Measurements from ENCODE around the gene LRRC15.

Gene LRRC15

DNA sequence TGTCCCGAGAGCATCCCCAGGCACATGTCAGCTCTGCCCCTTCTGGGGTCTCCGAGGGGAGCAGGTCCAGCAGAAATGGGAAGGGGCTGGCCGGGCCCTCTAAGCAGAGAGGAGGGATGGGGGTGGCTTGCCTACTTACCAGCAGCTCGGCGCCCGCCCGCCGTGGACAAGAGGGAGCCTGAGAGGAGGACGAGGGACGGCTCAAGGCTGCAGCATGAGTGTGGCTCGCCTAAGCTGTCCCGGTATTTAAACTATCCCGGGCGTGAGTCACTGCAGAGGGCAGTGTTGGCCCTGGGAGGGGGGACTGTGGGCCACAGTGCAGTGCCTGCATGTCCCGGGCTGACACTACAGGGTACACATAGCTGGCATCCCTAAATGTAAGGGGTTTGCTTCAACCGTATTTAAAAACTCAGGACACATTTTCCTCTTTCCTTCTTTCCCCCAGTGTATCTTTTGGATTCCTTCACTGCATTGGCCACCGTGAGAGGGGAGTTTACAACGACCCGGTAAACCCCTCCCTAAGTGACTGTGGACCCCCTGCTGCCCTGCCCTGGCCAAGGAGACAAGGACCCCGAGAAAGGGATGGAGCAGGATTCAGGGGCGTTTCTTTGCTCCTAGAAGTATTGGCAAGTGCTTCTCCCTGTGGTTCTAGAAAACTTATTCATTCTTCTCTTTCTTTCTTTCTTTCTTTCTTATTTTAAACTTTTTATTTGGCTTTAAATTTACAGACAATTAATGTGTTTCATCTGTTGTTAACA is at the start of gene LRRC15:
Gene LRRC15, minus strand, starts transcription at position 222 of the 758 bp plus-strand sequence. CDS start 8,700 bp downstream, outside the sequence.
- no peak for DNase-seq

DNA sequence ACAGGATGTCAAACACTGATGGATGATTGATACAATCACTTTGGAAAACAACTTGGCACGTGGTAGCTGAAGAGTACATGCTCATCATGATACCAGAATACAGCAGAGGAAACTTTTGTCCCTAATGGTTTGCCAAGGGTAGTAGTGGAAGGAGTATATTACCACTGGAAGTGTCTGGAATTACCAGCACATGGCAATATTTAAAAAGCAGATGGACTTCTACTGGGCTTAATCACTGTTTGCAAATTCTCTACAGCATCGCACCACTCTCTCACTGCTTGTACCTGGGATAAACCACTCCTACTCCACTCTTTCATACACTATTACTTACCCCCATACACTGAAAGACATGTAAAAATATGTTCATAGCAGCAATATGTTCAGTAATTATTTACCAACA is 49.1 kb upstream of the LRRC15 start:
- DNase-seq: no peak

DNA sequence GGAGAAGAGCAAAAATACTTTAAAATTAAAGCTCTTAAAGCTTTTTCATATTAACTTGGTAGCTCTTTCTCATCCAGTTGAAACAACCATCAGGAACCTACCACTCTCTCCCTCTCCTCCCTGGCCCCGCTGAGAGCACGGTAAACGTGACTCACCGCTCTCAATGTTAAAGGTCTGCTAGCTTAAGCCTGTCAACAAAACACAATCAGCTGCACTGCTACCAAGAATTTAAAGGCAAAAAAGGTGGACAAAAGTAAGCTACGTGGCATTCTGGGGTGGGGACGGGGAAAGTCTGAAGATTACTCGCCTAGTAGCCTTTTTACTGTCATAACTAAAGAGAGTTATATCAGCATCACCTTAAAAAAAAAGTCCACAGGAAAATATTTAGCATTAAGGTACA is 37.9 kb upstream of the LRRC15 start:
- DNase-seq: no peak

DNA sequence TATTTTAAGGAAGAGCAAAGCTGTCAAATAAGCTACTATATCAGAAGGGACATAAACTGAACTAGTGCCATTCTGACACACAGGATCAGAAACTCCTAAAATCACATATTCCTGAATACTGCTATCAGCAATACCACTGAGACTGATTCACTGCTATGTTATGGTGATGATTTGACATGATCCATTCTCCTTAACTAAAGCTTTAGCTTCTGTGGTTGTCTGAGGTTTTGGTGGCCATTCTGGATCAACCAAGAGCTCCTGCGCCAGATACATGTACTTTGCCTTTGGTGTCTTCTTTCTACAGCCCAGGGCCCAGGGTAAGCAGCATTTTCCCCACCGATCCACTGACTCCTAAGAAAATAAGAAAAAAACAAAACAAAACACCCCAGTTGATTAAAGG is 36.2 kb upstream of the LRRC15 start:
- no peak for DNase-seq

DNA sequence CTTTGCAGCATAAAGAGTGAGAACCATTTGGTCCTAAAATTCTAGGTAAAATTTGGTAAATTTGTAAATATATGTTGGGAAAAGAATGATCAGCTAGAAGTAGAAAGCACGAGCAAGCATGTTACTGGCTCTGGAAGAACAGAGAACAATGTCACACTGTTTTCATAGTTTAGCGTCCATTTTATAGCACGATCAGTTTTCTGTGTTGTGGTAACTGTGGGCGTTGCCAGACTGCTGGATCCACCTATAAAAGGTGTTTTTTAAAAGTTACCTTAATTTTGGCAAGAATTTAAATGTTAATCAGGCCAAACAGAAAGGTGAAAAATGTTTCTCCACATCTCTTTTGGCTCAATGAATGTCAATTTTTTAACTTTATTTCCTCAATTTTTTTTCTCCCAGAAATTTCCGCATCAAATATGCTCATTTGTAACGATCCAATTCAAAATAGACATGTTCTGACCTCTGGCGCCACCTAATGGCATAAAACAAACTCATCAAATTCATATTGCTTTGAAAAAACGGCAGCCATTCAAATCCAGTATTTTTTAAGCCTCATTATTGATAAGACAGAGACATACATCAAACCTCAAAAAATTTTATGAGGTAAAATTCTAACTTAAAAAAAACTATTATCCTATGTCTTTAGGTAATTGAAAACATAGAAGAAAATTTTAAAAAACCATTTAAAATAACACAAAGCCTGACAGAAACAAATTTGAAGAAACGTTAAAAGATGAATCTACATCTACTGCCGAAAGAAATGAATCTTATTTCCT is 35.0 kb upstream of the LRRC15 start:
- DNase-seq: peak; percentile 55

DNA sequence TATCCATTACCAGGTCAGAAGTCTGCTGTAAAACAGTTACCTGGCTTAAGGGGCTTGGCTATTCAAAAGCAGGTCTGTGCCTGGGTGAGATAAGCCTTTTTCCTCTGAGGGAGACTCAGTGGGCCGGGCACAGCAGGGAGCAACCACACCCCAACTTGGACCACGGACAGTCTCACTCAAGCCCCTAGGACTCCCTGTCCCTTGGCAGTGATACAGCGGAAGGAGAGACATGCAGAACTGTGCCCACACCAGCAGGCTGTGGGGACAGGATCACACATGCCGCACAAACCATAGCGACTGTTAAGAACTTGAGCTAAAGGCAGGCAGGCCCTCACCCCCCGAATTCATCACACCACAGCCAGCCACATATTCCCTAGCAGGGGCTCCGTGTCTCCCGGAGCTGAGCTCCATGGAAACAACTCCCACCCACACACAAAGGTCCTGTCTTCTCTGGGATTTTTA is 32.4 kb upstream of the LRRC15 start:
- DNase-seq: no peak

DNA sequence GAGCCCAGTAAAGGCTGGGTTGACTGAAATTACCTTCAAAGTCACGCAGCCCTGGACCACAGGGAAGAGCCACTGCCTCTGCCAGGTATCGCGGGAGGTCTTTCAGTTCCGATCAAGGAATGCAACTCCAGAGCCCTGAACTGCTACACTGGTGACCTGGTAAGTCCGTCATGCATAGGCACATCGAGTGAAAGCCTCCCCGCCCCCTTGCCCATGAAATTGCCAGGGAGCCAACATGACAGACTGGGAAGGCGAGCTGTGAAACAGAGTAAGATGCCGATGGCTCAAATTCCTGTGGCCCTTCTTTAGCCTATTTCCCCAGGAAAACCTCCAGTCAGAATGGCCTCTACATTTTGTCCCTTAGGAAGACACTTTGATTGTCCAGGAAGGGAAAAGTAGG is 31.8 kb upstream of the LRRC15 start:
- no peak for DNase-seq

DNA sequence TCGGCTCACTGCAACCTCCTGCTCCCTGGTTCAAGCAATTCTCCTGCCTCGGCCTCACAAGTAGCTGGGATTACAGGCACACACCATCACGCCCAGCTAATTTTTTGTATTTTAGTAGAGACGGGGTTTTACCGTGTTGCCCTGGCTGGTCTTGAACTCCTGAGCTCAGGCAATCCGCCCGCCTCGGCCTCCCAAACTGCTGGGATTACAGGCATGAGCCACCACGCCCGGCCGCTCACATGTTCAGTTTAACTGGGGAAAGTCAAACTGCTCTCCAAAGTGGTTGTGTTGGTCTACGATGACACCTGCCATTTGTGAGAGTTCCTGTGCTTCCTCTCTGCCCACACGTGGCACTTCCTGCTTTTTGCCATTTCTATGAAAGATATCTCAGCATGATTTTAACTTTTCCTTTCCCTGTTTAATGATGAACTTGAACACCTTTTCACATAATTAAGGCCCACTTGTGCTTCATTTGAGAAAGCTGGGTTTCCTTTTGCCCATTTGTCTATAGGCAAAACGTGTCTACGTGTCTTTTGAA is 30.4 kb upstream of the LRRC15 start:
- DNase-seq: no peak

DNA sequence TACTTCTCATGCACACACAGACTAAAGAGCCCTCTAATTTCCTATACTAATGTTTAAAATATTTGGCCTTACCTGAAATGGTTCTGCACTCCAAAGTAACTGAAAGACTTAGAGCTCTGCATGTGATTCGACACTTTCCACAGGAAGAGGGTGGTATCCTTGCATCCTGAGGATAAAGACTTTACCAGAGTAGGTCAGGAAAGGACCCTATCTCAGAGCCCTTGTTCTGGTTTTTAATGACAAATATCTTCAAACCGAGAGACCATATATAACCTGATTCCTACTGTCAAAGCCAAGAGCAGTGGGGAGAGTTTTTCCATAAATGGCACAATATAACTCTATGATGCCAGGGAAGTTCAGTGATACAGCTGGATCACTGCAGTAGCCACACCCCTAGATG is 29.6 kb upstream of the LRRC15 start, which contains the start of gene GP5:
Gene GP5, minus strand, starts transcription at position 101 of the 400 bp plus-strand sequence. CDS start 984 bp downstream, outside the sequence.
- DNase-seq: no peak

DNA sequence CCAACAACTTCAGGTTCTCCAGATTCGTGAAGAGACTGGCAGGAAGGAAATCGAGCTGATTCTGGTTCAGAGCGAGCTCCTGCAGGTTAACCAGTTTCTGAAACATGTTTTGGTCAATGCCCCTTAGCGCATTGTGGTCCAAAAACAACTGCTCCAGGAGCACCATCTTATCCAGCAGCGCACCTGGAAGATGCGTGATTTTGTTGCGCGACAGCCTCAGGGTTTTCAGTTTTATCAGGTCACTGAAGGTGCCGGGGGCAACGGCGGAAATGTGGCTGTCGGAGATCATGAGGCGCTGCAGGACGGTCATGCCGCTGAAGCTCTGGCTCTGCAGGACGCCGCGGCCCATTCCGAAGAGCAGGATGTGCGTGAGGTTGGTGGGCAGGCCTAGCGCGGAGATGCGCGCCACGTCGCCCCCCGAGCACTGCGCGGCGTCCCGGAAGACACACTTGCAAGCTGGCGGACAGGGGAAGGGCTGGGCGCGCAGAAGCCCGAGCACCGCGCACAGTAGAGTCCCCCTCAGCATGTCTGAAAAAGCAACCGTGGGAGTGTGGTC is 28.3 kb upstream of the LRRC15 start:
- DNase-seq: no peak

DNA sequence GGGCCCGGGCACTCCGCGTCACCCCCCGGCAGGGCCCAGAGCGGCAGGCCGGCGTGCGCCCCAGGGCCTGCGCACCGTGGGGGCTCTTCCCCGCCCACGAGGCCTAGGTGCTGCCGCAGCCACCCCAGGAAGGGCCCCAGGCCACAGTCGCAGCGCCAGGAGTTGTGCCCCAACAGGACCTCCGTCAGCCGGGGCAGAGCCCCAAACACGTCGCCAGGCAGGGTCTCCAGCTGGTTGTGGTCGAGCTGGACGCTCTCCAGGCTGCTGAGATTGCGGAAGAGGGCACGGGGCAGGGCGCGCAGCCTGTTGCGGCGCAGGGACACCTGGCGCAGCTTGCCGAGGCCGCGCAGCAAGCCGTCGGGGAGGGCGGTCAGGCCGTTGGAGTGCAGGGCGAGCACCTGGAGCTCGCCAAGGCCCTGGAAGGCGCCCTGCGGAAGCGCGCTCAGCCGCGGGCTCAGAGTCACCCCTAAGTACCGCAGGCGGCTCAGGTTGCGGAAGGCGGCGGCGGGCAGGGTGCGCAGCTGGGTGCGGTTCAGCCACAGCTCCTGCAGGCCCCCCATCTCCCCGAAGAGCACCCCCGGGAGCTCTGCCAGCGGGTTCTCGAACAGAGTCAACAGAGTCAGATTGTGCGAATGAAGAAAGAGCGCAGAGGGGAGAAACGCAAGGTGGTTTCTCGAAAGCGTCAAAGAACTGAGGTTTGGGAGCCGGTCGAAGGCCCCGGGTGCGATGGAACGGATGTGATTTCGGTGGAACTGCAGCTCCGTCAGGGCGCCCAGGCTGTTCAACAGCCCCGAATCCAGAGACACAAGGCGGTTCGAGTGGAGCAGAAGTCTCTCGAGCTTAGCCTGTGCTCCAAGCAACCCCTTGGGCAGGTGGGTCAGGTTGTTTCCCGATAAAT is 27.6 kb upstream of the LRRC15 start:
- peak; percentile 16 for DNase-seq

DNA sequence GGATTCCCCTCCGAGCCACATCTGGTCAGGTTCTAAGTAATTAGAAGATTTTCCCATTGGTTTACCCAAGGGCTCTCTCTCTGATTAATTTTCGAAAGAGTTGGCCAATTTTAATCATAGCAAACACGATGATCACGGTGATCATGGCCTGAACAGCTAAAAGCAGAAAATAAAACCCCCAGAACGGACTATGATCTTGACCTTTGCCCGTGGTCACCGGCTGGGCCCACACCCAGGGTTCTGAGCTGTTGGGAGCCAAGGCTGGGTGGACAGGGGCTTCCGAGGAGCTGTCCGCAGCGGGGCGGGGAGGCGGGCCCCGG is 27.0 kb upstream of the LRRC15 start:
- no peak for DNase-seq

DNA sequence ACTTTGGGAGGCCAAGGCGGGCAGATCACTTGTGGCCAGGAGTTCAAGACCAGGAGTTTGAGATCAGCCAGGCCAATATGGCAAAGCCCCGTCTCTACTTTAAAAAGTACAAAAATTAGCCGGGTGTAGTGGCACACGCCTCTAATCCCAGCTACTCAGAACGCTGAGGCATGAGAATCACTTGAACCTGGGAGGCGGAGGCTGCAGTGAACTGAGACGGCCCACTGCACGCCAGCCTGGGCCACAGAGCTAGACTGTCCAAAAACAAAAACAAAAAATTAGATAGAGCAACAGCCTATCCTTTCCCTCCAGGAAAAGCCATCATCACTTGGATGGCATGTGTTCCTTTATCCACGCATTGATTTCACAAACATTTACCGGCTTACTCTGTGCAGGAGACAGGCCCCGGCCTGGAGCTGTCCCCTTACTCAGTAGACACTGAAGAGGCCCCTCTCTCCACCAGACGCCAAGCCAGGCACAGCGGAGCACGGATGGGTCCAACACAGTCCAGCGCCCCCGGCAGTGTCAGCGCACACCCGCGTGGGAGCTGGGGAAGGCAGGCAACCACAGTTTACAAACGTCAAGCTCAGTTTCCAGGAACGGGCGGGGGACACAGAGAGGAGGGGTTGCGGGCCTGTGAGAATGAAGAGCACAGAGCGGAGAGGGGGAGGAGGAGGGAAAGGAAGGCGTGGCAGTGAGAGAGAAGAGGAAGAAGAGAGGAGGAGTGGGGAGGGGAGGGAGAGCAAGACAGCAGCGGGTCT is 26.4 kb upstream of the LRRC15 start:
- peak; percentile 56 for DNase-seq

DNA sequence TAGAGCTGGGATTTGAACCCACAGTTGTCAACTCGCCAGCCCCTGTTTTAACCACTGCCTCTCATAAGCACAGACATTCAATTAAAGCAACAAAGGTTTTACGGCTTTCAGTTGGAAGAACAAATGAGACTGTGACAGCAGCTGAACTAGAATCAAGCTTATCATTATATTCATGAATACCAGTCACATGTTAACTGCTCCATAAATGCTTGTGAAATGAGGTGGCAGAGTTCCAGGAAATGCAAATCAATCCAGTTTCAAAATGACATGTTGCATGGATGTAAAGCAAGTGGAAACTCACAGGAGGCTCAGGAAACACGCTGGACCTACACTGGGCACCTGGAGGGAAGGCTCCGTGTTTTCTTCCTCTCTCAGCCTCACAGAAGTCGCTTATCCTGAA is 25.7 kb upstream of the LRRC15 start:
- no peak for DNase-seq

DNA sequence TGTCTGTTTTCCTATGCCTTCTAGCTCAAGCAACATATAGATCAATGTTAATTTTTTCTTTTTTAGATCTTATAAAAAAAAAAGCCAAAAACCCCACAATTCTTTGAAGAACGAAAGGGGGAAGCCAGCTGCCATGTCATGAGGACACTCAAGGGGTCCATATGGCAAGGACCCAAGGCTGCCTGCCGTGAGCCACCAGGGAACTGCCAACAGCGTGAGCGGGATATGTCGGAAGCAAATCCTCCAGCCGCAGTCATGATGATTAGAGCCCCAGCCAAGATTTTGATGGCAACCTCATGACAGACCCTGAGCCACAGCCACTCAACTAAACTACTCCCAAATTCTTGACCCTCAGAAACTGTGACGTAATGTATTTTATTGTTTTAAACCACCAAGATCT is 23.0 kb upstream of the LRRC15 start:
- no peak for DNase-seq

DNA sequence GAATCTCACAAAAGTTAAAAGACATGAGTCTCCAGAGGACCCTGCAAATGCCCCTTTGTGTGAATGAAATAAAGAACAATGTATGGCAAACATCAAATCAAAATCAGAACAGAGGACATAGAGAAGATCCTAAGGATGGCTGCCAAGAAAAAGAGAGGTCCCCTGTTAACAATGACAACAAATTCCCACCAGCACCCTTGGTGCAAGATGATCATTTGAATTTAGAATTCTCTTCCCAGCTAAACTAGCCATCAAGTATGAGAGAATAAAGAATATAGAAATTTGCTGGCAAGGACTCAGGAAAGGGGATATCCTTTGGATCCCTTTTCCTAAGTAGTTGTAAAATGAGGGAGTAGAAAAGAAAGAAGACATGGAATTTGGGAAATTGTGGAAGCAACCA is 21.3 kb upstream of the LRRC15 start:
- DNase-seq: no peak

DNA sequence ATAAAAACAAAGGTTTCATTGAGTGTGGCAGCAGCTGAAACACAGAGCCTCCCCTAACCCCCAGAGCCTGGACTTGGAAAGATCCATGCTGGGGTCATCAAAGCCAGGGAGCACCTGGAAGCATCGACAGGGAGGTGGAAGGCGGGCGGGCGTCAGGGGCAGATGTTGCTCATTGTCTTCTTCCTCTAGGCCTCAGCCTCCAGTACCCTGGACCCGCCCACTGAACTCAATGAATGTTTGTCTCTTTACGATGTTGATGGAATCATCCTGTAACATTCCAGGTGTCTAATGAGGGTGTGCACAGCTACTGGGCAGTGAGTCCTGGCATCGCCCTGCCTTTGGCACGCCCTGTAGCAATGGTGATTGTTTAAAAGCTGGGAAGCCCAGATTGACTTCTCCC is 19.7 kb upstream of the LRRC15 start:
- DNase-seq: no peak

DNA sequence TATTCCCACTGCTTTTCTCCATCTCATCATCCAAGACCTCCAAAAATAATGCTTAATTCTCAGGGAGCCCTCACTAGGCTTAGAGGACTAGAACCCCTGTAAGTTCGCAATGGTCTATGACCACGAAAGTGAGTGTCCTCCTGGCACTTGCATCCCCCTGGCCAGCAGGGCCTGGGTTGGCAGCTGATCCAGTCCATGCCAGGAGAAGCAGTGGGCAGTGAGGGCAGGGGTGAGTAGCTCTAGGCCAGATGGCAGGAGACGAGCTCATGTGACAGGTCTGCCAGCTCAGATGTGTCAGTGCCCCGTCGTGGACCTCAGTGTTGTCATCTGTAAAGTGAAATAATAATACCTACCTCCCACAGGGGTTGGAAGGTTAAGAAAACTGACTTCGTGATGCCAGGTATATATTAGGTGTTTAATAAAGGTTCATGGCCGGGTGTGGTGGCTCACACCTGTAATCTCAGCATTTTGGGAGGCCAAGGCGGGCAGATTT is 18.4 kb upstream of the LRRC15 start:
- DNase-seq: no peak

DNA sequence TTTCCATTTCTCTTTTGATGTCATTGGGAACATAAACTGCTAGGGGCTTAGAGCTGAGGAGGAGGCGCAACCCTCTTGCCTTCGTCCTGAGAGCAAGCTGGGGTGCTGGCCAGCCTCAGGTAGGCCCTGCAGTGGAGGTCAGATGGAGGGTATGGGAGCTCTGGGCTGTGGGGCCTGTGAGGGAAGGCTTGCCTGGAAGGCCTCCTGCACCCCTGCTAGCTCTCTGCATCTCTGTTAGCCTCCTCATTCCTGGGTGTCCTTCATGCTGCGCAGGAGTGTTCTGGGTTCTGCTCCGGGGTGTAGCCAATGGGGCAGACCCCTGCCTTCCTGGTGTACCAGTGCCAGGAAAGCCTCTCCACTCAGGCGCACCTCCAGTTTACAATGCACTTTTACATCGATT is 17.7 kb upstream of the LRRC15 start:
- no peak for DNase-seq

DNA sequence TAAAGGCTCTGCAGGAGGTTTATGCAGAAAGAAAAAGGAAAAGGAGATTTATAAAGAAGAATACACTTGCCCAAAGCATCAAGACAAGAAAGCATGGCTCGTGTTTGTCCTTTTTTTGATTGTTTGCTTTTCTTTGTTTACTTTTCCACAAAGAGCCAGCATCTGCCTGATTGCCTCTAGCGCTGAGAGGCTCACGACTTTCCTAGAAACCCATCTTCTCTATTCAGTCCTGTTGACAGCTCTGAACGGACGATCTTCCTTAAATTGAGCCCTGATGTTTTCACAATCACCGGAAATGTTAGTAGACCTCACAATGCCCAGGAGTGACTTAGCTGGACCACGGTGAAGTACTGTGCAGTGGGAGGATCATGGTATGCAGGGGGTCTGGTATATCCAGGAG is 17.1 kb upstream of the LRRC15 start:
- DNase-seq: no peak

DNA sequence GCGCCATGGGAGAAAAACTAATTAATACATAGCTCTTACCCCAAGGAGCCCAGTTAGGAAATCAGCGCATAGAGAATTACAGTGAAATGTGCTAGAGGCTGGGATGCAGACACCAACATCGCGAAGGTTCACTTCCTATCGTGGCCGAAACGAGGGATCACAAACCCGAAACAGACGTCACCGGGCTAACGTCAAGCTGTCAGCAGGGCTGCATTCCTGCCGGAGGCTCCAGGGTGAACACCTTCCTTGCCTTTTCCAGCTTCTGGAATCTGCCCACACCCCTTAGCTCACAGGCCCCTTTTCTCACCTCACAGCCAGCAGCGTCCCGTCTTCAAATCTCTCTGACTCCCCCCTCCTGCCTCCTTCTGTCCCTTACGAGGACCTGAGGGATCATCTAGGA is 16.5 kb upstream of the LRRC15 start:
- DNase-seq: no peak

DNA sequence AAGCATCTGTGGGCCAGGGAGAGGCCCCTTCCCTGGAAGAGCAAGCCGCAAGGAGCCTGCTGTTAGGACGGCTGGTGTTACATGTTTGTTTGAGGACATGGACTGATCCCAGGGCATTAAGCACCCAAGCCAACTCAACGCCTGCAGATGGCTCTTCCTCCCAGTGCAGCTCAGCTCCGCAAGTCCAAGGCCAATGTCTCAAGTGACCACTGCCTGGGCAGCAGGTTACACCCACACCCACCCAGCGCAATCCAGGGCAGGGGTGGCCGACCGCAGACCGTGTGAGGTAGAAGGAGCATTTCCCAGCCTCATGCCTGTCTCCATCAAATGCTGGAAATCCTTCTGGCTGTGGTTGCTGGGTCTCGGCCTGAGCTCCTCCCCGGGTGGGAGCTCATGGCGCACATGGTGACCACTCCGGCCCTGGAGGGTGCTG is 15.0 kb upstream of the LRRC15 start:
- no peak for DNase-seq
